ENCODE data around the gene SERPING1.
A peak's percentile ranks its signal among the peaks of the same experiment; 100 is the strongest.

The SERPING1 gene

DNA sequence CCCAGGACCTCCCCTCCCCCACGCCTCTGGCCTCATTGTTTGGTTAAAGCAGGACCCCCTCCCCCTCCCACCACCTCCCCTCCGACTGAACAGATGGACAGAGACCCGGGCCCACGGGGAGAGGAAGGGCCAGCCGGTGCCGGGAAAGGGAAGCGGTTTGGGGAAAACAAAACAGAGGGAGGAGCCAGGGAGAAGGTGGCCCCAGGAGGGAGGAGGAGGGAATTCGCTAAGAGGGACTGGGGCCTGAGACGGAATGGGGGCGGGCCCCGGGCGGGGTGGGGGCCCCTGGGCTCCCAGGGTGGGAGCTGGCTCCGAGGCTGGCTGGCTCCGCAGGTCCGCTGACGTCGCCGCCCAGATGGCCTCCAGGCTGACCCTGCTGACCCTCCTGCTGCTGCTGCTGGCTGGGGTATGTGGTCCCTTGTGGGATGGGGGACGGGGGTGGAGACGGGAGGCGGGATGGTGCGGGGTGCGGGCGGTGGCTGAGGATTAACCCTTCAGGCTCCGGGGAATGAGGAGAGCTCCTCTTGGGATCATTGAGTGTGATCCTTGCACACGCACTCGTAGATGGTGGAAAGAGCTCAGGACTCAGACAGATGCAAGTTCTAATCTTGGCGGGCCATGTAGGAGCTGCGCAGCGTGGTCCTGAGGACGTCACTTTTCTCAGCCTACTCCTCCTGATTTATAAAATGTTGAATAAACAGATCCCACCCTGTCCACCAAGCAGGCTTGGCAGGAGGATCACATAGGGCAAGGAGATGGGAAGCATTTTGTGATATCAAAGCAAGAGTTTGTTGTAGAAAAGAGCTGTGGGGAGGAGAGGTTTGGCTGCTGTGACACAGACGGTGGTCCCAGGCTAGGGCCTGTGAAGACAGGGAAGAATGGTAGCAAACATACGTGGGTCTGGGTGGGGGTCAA is 688 bp downstream of the SERPING1 start:
- peak; percentile 97 for DNase-seq (ENCODE audit: low spot score)

DNA sequence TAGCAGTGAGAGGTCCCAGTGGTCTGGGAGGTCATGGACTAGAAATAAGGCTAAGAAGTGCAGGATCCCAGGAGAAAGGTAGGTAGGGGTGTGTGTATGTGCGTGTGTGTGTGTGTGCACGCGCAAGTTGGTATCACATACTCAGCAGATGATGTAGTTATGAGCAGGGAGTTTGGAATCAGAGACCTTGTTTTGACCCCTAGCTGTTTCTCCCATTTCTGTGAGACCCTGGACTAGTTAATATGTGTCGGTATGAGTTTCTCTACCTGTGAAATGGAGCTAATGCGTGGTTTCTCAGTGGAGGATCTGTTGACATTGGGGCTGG is 1.3 kb downstream of the SERPING1 start:
- no peak for DNase-seq (ENCODE audit: low spot score)

DNA sequence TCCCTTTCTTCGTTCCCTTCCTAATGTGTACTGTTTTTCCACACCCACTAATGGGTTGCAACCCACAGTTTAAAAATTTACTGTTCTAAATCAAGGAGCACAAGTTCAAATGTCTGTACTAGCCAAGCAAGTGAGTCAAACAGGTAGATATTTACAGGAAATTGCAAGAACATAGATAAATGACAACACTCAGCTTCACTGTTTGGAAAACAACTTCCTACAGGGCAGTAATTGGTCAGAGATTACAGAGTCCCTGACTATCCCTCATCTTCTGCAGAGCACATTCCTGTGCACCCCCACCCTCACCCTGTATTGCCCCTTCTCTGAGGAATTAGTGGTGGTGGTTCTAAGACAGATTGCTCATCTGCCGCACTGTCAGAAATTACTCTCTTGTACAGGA is 1.9 kb downstream of the SERPING1 start:
- DNase-seq (ENCODE audit: low spot score), result no peak

DNA sequence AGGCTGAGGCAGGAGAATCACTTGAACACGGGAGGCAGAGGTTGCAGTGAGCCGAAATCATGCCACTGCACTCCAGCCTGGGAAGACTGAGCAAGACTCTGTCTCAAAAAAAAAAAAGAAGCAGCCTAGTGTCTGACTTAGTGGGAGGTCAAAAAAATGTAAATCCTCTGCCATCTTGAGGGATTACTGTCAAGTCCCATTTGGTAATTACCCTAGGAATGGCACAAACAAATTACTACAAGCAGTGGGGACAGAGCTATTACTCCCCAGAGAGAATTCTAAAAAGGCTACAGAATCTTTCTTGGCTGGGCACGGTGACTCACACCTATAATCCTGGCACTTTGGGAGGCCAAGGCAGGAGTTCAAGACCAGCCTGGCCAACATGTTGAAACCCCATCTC is 3.8 kb downstream of the SERPING1 start:
- no peak for DNase-seq (ENCODE audit: low spot score)

DNA sequence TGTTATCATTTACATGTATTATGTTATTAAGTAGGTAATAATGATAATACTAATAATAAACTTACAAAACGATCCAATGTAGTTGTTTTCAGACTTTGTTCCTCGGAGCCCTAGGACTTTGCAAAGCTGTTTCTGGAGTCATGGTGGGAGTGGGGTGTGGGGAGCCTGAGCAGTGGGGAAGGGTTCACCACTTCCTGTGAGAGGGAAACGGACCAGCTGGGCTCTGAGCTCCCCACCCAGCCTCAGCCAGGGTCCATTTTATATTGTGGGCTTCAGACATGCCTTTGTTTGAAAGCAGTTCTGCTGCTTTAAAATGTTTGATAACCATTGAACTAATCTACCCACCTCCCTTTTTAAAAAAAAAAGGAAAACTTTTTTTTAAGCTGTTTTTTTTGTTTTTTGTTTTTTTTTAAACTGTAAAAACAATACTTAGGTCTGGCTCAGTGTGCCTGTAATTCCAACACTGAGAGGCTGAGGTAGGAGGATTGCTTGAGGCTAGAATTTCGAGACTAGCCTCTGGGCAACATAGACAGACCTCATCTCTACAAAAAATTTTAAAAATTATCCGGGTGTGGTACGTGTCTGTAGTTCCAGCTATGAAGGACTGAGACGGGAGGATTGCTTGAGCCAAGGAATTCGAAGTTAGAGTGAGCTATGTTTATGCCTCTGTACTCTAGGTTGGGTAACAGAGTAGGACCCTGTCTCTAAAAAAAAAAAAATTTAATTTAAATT is 7.0 kb downstream of the SERPING1 start:
- no peak for DNase-seq (ENCODE audit: low spot score)

DNA sequence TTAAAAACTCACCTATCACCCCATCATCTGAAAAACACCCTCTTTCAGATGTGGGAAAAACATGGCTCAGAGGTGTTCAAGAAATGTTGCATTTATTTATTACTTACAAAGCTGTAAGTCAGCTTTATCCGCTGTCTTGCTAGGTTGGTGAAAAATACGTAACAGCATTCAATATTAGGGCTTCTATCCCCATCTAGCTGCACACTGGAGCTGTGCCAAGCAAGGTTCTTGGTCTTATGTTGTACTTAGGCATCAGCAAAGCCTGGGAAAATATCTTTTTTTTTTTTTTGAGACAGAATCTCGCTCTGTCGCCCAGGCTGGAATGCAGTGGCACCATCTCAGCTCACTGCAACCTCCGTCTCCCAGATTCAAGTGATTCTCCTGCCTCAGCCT is 7.5 kb downstream of the SERPING1 start:
- no peak for DNase-seq (ENCODE audit: low spot score)

DNA sequence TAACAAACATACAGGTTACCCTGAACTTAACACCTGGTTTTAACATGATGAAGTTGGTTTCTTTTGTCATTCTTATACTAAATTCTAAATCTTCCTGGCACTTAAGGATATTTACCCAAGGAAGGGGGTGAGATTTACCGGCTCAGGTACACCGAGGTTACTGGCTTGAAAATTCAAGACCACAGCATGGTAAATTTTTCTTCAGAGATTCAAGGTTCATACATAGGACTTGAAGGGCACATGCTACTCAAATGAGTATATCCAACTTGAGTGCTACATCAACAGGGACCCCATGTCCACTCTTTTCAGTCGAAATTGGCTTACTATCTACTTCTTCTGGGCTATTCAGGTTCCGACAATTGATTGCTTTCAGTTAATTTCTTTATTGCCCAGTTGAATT is 12.7 kb downstream of the SERPING1 start:
- DNase-seq (ENCODE audit: low spot score), result no peak

DNA sequence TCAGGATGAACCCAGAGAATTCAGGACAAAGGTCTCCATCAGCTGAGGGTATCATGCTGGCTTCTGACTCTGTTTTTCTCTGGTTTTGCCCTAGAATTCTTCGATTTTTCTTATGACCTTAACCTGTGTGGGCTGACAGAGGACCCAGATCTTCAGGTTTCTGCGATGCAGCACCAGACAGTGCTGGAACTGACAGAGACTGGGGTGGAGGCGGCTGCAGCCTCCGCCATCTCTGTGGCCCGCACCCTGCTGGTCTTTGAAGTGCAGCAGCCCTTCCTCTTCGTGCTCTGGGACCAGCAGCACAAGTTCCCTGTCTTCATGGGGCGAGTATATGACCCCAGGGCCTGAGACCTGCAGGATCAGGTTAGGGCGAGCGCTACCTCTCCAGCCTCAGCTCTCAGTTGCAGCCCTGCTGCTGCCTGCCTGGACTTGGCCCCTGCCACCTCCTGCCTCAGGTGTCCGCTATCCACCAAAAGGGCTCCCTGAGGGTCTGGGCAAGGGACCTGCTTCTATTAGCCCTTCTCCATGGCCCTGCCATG is 16.8 kb downstream of the SERPING1 start:
- DNase-seq (ENCODE audit: low spot score), result no peak

DNA sequence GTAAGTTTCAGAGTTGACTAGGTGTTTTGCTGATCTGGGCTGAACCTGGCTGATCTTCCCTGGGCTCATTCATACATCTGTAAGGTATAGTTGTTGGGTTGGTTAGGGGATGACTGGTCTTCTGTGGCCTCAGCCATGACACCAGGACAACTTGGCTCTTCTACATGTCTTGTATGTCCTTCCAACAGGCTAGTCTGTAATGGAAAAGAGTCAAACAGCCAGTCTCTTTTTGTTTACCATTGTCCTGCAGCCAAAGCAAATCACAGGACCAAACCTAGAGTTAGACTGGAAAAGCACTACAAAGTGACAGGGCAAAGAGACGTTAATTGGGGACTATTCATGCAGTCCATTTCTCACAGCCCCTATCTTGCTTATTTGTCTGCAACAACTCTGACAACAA is 17.8 kb downstream of the SERPING1 start:
- no peak for DNase-seq (ENCODE audit: low spot score)

DNA sequence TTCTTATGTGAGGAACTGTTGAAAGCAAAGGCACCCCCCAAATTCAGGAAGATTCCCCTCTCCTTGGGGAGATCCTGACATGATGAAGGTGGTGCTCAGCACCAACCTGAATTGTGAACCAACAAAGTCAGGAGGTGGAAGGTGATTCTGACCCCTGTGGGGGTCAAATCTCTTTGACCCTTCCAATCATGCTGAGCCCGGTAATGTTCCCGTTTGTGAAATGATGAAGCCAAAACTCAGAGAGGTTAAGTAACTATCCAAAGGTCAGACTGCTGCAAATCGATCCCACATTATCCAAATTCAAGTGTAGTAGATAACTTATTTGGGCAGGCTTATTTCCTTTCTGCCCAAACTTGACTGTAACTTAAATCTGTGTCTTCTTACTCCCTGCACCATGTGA is 19.1 kb downstream of the SERPING1 start:
- no peak for DNase-seq (ENCODE audit: low spot score)

DNA sequence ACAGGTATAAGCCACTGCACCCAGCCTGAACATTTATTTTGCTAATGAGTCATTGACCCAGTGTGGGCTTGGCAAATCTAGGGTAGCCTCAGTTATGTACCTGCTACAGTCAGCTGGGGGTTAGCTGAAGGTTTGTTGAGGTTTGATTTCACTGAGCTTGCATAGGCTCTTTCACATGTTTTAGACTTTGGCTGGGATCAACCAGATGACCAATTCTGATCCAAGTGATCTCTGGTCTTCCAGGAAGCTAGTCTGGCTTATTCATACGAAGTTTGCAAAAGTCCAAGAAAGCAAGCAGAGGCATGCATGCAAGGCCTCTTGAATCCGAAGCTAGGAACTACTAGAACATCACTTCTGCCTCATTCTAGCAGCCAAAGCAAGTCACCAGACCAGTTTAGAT is 21.0 kb downstream of the SERPING1 start:
- DNase-seq (ENCODE audit: low spot score), result no peak

DNA sequence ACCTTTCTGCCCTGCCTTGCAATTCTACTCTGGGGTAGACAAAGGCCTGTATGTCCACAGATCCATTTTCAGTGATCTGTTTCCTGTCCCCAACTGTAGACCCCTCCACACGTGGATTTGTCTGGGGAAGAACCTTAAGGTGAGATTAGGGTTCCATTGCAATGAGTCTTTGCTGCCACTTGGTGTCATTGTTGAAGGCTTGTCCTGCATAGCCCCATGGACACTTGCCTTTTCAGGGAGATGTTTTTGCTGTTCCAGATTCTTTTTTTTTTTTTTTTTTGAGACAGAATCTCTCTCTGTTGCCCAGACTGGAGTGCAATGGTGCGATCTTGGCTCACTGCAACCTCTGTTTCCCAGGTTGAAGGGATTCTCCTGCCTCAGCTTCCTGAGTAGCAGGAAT is 21.8 kb downstream of the SERPING1 start:
- DNase-seq (ENCODE audit: low spot score), result no peak

DNA sequence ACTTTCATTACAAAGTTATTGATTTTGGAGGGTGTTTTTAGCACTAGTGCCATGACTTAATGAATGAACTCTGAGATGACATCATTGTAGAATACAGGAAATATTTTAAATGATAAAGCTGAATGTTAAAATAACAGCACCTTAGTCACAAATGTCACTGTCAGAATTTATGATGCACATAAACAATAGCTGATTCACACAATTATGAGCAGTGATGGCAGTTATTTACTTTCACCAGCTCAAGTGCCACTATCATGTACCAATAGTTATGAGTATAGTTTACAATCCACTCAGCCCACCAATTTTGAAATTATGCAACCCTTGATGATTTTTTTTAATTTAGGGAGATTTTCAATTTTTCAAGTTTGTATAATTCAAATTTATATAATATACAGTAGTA is 23.0 kb downstream of the SERPING1 start:
- no peak for DNase-seq (ENCODE audit: low spot score)

DNA sequence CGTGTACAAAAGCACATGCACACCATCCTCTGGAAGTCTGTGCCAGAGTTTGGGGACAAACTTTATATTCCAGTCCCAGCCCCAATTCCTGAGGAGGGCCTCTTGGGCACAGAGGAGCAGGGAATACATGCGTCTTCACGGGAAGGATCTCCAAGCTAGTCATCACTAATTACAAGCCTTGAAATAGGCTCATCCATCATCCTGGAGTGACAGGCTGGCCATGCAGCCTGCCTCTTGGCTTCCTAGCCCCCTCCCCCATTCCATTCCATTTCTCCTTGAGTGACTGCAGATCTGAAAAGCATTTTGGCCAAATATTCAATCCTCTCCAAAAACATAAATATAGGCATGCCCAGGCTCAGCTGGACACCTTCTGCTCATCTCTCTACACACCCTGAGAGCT is 24.8 kb downstream of the SERPING1 start:
- no peak for DNase-seq (ENCODE audit: low spot score)

DNA sequence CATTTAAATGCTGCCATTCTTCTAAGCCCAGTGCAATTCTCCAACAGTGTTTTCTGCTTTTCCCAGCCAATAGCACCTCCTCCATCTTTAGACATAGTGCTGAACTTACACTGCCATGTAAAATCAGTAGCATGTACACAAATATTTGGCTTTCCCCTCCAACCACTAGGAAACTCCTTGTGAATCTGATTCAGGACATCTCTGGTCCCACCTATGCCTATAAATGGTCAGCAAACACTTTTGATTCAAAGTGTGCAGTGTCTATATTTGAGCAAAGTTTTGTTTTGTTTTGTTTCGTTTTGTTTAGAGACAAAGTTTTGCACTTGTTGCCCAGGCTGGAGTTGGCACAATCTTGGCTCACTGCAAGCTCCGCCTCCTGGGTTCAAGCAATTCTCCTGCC is 27.4 kb downstream of the SERPING1 start:
- no peak for DNase-seq (ENCODE audit: low spot score)

DNA sequence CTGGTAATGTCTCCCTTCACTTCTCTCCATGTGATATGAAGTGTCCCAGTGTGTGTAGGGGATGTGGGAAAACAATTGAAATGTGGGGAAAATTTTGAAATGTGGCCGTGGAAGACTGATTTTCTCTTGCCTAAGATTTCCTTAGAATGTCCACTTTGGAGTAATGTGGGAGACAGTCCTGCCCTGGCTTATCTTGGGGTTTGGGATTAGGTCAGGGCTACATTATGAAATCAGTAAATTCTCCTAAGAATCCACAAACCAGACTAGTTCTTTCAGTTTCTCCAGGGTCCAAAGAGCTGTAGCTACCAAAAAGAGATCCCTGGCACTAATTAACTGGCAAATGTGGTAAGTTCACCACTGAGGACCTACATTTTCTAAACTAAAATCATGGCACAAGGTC is 29.4 kb downstream of the SERPING1 start:
- DNase-seq (ENCODE audit: low spot score), result no peak

DNA sequence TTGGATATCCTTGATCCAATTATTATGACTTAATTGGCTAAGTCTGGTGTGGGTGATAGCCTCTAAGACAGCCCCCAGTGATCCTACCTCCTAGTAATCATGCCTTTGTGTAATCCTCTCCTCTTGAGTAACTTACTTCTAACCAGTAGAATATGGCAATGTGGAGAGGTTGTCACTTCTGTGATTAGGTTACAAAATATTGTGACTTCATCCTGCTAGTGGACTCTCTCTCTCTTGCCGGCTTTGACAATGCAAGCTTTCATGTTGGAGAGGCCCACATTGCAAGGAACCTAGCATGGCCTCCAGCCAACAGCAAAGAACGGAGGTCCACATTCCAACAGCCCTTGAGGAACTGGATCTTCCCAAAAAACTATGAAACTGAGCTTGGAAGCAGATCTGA is 32.7 kb downstream of the SERPING1 start:
- no peak for DNase-seq (ENCODE audit: low spot score)

DNA sequence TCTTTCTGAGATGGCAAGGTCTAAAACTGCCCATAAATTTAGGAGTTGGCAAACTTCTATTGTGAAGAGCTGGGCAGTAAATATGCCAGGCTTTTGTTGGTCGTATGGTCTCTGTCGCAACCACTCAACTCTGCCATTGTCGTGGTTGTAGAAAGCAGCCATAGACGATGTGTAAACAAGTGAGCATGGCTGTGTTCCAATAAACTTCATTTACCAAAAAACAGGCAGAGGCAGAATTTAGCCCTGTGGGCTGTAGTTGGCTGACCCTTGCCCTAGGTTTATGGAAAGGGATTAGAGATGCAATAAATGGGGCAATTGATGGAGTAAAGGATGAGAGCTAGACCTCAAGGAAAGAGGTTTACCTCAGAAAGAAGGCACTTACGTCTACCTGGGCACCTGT is 34.6 kb downstream of the SERPING1 start:
- DNase-seq (ENCODE audit: low spot score), result no peak

DNA sequence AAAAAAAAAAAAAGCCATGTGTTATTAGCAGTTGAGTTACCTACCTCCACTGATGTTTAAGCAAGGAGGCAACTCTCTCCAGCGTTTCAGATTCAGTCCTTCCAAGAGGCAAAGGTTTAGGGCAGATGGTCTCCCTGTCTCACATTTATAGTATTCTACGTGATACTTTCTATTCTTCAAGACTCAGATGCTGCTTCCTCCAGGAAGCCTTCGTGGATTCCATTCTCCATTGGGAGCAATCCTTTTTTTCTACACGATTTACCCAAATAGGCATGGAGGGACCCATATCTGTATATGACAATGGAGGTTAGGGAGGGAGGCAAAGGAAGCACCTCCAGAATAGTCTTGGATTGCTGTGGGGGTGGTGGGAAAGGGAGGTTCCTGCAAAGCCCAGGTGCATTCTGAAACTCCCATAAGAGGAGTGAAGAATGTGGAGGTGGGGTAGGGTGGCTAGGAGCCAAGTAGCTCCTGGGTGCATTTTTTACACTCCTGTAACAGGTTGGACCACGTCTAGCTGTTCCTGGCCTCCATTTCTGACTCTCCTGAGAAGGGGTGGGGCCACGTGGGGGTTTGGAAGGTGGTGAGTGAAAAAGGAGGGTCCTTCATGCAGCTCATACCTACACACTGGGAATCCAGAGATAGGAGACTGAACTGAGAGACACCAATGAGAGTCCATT is 36.0 kb downstream of the SERPING1 start:
- DNase-seq (ENCODE audit: low spot score), result no peak

DNA sequence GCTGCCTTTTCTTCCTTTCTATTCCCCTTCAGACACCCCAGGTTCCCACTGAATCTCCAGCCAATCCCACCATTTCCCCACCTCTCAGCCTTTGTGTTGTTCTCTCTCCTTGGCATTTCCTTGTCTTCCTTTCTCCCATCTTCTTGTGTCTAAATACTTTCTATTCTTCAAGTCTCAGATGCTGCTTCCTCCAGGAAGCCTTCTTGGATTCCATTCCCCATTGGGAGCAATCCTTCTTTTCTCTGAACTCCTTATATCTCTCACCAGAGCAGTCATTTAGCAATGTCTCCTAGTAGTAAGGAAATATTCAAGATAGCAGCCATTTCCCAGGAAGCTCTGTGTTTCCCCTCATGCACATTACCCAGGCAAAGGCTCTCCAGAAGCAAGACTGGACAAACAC is 36.8 kb downstream of the SERPING1 start:
- no peak for DNase-seq (ENCODE audit: low spot score)

DNA sequence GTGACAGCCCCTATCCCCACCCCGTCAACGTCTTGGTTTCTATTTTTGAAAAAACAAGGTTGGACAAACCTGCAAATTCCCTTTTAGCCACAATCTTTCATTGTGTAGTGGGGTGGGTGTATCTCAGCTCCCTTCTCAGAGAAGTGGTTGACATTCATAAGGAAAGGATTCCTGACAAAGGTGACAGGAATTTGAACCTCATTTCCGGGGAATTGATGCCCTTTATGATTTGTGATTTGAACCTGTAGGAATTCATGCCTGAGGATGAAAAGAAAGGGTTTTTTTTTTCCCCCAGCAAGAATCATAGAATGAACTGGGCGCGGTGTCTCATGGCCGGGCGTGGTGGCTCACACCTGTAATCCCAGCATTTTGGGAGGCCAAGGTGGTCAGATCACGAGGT is 37.8 kb downstream of the SERPING1 start:
- no peak for DNase-seq (ENCODE audit: low spot score)

DNA sequence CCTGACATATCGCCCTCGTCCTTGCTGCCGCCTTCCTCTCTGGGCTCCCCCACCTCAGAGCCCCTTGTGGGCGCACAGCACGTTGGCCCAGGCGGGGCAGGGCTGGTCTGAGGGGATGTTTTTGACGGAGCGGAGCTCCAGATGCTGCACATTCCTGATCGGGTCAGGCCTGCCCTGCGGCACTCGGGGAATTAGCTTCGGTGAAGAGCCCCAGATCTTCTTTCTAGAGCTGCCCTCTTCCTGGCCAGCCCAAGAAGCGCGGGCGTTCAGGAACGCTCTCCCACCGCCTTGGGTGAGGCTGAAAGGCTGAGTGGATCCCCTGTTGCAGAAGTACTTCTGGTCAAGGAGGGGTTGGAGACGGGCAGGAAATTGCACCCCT is 40.1 kb downstream of the SERPING1 start:
- no peak for DNase-seq (ENCODE audit: low spot score)

Data from HuH-7 (cell line).